K562 (cell line): ENCODE results near the gene ZNF598. TPM values are rescaled to one million over a fixed set of nuclear protein-coding genes. Genes with fewer than 3 reads are reported as not detected.

Source experiments
- CBX1 ChIP-seq: sonication (generic); IDR thresholded peaks from 2 replicates; pipeline ENCODE4 v1.6.1; 2016; ENCODE audit warnings: antibody characterized with exemption, low read depth, mild to moderate bottlenecking
- CTBP1 ChIP-seq: fragments of 450-650 bp; IDR thresholded peaks from 2 replicates; pipeline ENCODE4 v1.6.1; 2016; ENCODE audit warnings: borderline replicate concordance
- ERF ChIP-seq: fragments of 450-650 bp; formaldehyde crosslinking; IDR thresholded peaks from 2 replicates; pipeline ENCODE4 v1.4.0; 2020; ENCODE audit warnings: mild to moderate bottlenecking, mixed read lengths
- FUS ChIP-seq: fragments of 200-400 bp; formaldehyde crosslinking; optimal IDR thresholded peaks from 2 replicates; pipeline ENCODE3; 2017; ENCODE audit warnings: low read depth, low read length
- GATAD2B ChIP-seq: fragments of 450-650 bp; IDR thresholded peaks from 2 replicates; pipeline ENCODE4 v1.6.1; 2017; ENCODE audit warnings: mild to moderate bottlenecking, borderline replicate concordance
- HDAC1 ChIP-seq, 2 experiments: fragments of 450-650 bp; IDR thresholded peaks; 2 replicates each; pipeline ENCODE4 v1.6.1; 2016 to 2017; ENCODE audit warnings: inconsistent platforms in 1 of 2, mild to moderate bottlenecking in 1 of 2, moderate library complexity in 1 of 2
- MTA1 ChIP-seq: fragments of 450-650 bp; IDR thresholded peaks from 2 replicates; pipeline ENCODE4 v1.6.1; 2017; ENCODE audit warnings: borderline replicate concordance
- MYC ChIP-seq, 2 experiments: fragments of 250-450 bp in 1 of 2; sonication (Bioruptor Pico) in 1 of 2; IDR thresholded peaks; 2 replicates each; pipeline versions ENCODE4 v1.5.1 to v1.6.1; 2012 to 2021; ENCODE audit warnings: low read depth in 2 of 2, borderline replicate concordance in 1 of 2, improper control_type of control experiment in 1 of 2, low read length in 1 of 2, mild to moderate bottlenecking in 1 of 2, moderate library complexity in 1 of 2
- NRF1 ChIP-seq, 2 experiments: fragments of 450-650 bp; IDR thresholded peaks in 1 of 2; conservative IDR thresholded peaks in 1 of 2; 2 replicates each; pipeline ENCODE4 v1.6.1; 2014; ENCODE audit warnings: mild to moderate bottlenecking in 2 of 2
- PTBP1 ChIP-seq: fragments of 200-400 bp; formaldehyde crosslinking; IDR thresholded peaks from 2 replicates; pipeline ENCODE4 v1.6.1; 2017; ENCODE audit warnings: low read depth, low read length
- PYGO2 ChIP-seq: fragments of 450-650 bp; IDR thresholded peaks from 2 replicates; pipeline ENCODE4 v1.6.1; 2016; ENCODE audit warnings: mild to moderate bottlenecking, missing genetic modification characterization, moderate library complexity, missing compliant biosample characterization
- SAFB ChIP-seq: fragments of 200-400 bp; formaldehyde crosslinking; IDR thresholded peaks from 2 replicates; pipeline ENCODE4 v1.6.1; 2017; ENCODE audit warnings: low read depth, low read length, borderline replicate concordance
- SIX5 ChIP-seq, 2 experiments: IDR thresholded peaks; 2 replicates each; pipeline ENCODE4 v1.6.1; 2011; ENCODE audit warnings: low read length in 2 of 2, borderline replicate concordance in 1 of 2, low read depth in 1 of 2, mild to moderate bottlenecking in 1 of 2, moderate library complexity in 1 of 2; ENCODE audit not compliant: insufficient read depth in 1 of 2
- SMARCB1 ChIP-seq: IDR thresholded peaks from 2 replicates; pipeline ENCODE4 v1.6.1; 2011; ENCODE audit warnings: improper control_type of control experiment, low read depth; ENCODE audit not compliant: insufficient read length
- SMARCE1 ChIP-seq: fragments of 450-650 bp; IDR thresholded peaks from 2 replicates; pipeline ENCODE4 v1.7.1; 2016; ENCODE audit warnings: mild to moderate bottlenecking
- ZC3H8 ChIP-seq: fragments of 450-650 bp; IDR thresholded peaks from 2 replicates; pipeline ENCODE4 v1.6.1; 2017
- ZNF561 ChIP-seq: fragments of 450-650 bp; formaldehyde crosslinking; conservative IDR thresholded peaks from 2 replicates; pipeline ENCODE4 v1.4.0; 2020; ENCODE audit warnings: mild to moderate bottlenecking, moderate library complexity
- ZNF77 ChIP-seq: fragments of 250-450 bp; sonication (Bioruptor Pico); IDR thresholded peaks from 2 replicates; pipeline ENCODE4 v1.5.0; 2020
- polyA plus RNA-seq, 8 experiments: library from polyadenylated mRNA; depleted of rRNA in 4 of 8; stranded (reverse) in 5 of 8; unstranded in 3 of 8; fragments of >200 nt; fragmentation: Nextera tagmentation in 2 of 8; fragmentation: Illumina TruSeq in 1 of 8; extraction: Ambion mirVana in 2 of 8; extraction: Trizol in 1 of 8; gene quantifications; 2 replicates each; pipeline versions ENCODE4 v1.2.1 to v1.2.3, GENCODE V29; 2011 to 2014; ENCODE audit warnings: inconsistent platforms in 1 of 8, missing spikeins in 1 of 8
- total RNA-seq, 7 experiments: library from RNA; depleted of rRNA in 6 of 7; stranded (reverse); fragments of >200 nt in 6 of 7; fragmentation: Illumina TruSeq in 2 of 7; extraction: Trizol in 2 of 7; gene quantifications; 2 replicates each; pipeline versions ENCODE4 v1.2.1 to v1.2.3, GENCODE V29; 2011 to 2021; ENCODE audit warnings: low replicate concordance in 1 of 7
- TF ChIP-seq, protein P1 (sequence below): sonication (generic); formaldehyde crosslinking; IDR thresholded peaks from 2 replicates; pipeline ENCODE4 v1.8.1; 2023; ENCODE audit warnings: mild to moderate bottlenecking, missing genetic modification reagents
- TF ChIP-seq, protein P2 (sequence below): sonication (generic); formaldehyde crosslinking; IDR thresholded peaks from 2 replicates; pipeline ENCODE4 v1.5.0; 2020; ENCODE audit warnings: missing genetic modification reagents
- TF ChIP-seq, protein P3 (sequence below): IDR thresholded peaks from 3 replicates; pipeline ENCODE4 v1.6.1; 2011; ENCODE audit warnings: borderline replicate concordance, mild to moderate bottlenecking; ENCODE audit not compliant: insufficient read length, insufficient read depth
- TF ChIP-seq, protein P4 (sequence below): fragments of 250-450 bp; sonication (Bioruptor Pico); IDR thresholded peaks from 2 replicates; pipeline ENCODE4 v1.8.0; 2022; ENCODE audit warnings: inconsistent platforms

Gene ZNF598
- total and polyA plus RNA-seq, 9 of the 15 experiments (the other 6 are each of a cell fraction or from before 2014, with no cell fraction given): 0.11 to 115 (median 29.6) TPM

DNA sequence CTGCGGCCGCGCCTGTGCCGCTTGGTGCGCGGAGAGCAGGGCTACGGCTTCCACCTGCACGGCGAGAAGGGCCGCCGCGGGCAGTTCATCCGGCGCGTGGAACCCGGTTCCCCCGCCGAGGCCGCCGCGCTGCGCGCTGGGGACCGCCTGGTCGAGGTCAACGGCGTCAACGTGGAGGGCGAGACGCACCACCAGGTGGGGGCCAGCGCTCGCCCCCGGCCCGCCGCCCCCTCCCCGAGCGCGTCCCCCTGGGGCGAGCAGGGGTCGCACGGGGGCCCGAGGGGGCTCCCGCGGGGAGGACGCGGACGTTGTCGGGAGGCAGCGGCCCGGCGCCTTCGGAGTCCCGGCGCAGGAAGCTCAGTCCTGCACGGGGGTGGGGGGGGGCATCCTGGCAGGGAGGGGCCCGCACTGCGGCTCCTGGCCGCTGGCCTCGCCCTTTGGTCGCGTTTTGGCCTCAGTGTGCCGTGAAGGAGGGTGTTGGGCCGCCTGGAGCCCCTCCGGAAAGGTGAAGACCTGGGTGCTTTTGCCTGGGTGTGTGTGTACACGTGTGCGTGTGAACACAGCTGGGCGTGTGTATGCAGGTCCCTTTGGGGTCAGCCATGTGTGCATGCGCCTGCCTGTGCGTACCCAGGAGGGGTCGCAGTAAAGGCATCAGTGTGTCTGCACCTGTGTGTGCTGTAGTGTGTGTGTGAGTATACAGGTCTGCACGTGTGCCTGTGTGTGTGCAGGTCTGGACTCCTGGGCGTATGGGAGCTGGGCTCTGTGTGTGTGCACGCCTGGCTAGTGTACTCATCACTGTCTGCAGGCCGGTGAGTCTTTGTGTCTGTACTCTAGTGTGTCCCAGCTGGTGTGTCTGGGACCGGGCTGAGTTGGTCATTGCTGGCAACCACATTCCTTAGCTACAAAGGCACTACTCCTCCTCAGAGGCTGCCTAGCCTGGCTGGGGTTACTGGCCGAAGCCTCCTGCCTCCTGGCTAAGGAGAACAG, 17.7 kb upstream of the ZNF598 start (continued):
- no peak for TF ChIP-seq ERF (CRISPR knock-in tag)
- TF ChIP-seq HDAC1 (IDR thresholded peaks at IDR 0.05): peak in 1 of 2 experiments; percentile 86; a peak in 2 of 4 replicates
- TF ChIP-seq FUS: no peak
- peak; percentile 21; the same call in 1 of the 2 replicates for TF ChIP-seq CTBP1
- no peak for TF ChIP-seq MTA1
- TF ChIP-seq ZC3H8: no peak
- no peak for TF ChIP-seq ZNF77 (CRISPR knock-in tag)
- peak; percentile 28; the same call in 1 of the 2 replicates for TF ChIP-seq SMARCE1
- peak in 1 of 2 experiments; percentile 54; a peak in 2 of 4 replicates for TF ChIP-seq NRF1 (conservative IDR thresholded peaks at IDR 0.05 in 1 of 2, IDR thresholded peaks at IDR 0.05 in 1 of 2)
- TF ChIP-seq, protein P1, sequence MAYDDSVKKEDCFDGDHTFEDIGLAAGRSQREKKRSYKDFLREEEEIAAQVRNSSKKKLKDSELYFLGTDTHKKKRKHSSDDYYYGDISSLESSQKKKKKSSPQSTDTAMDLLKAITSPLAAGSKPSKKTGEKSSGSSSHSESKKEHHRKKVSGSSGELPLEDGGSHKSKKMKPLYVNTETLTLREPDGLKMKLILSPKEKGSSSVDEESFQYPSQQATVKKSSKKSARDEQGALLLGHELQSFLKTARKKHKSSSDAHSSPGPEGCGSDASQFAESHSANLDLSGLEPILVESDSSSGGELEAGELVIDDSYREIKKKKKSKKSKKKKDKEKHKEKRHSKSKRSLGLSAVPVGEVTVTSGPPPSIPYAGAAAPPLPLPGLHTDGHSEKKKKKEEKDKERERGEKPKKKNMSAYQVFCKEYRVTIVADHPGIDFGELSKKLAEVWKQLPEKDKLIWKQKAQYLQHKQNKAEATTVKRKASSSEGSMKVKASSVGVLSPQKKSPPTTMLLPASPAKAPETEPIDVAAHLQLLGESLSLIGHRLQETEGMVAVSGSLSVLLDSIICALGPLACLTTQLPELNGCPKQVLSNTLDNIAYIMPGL (CRISPR knock-in tag): no peak
- TF ChIP-seq ZNF561 (CRISPR knock-in tag): no peak
- no peak for TF ChIP-seq PTBP1
- TF ChIP-seq, protein P2, sequence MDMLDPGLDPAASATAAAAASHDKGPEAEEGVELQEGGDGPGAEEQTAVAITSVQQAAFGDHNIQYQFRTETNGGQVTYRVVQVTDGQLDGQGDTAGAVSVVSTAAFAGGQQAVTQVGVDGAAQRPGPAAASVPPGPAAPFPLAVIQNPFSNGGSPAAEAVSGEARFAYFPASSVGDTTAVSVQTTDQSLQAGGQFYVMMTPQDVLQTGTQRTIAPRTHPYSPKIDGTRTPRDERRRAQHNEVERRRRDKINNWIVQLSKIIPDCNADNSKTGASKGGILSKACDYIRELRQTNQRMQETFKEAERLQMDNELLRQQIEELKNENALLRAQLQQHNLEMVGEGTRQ (CRISPR knock-in tag): no peak
- no peak for TF ChIP-seq PYGO2 (tag)
- TF ChIP-seq, protein P3, sequence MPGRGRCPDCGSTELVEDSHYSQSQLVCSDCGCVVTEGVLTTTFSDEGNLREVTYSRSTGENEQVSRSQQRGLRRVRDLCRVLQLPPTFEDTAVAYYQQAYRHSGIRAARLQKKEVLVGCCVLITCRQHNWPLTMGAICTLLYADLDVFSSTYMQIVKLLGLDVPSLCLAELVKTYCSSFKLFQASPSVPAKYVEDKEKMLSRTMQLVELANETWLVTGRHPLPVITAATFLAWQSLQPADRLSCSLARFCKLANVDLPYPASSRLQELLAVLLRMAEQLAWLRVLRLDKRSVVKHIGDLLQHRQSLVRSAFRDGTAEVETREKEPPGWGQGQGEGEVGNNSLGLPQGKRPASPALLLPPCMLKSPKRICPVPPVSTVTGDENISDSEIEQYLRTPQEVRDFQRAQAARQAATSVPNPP: no peak
- no peak for TF ChIP-seq SMARCB1
- TF ChIP-seq MYC (IDR thresholded peaks at IDR 0.05; ENCODE audit: low read depth, low read length): peak; percentile 34
- TF ChIP-seq MYC (CRISPR knock-in tag; IDR thresholded peaks at IDR 0.05; ENCODE audit: borderline replicate concordance, low read depth): no peak
- TF ChIP-seq, protein P4, sequence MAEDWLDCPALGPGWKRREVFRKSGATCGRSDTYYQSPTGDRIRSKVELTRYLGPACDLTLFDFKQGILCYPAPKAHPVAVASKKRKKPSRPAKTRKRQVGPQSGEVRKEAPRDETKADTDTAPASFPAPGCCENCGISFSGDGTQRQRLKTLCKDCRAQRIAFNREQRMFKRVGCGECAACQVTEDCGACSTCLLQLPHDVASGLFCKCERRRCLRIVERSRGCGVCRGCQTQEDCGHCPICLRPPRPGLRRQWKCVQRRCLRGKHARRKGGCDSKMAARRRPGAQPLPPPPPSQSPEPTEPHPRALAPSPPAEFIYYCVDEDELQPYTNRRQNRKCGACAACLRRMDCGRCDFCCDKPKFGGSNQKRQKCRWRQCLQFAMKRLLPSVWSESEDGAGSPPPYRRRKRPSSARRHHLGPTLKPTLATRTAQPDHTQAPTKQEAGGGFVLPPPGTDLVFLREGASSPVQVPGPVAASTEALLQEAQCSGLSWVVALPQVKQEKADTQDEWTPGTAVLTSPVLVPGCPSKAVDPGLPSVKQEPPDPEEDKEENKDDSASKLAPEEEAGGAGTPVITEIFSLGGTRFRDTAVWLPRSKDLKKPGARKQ (CRISPR knock-in tag): no peak
- peak; percentile 63; the same call in 1 of the 2 replicates for TF ChIP-seq GATAD2B
- no peak for TF ChIP-seq SAFB
- no peak for TF ChIP-seq CBX1
- TF ChIP-seq SIX5 (IDR thresholded peaks at IDR 0.05; ENCODE audit: borderline replicate concordance in 1 of 2, insufficient read depth in 1 of 2, low read depth in 1 of 2, low read length in 2 of 2): no peak
